ENCODE data around the gene DNMT3A. TPM values are rescaled to one million over a fixed set of nuclear protein-coding genes. Genes with fewer than 3 reads are reported as not detected.

DNMT3A gene
- total and polyA plus RNA-seq, 5 experiments from 2014 or later: 17.9 to 122 (median 31.2) TPM

- POLR2A ChIA-PET: interaction anchor here (0.5 to 13.9 kb wide), 22 partner anchors 6 to 91 kb away, joined by 3 to 358 read pairs (median 10); no protein-coding TSS in a partner anchor
- DNase-seq: no peak
- no peaks in the 10 kb centered on the region for H3K27me3 Mint-ChIP-seq
- H3K36me3 Mint-ChIP-seq: peaks cover 0 to 25% (median 12%) of the 10 kb centered on the region in 3 donors
- H3K27ac Mint-ChIP-seq: peak overlapping the region; percentile 96 to 100 (median 99)
- peak overlapping the region; percentile 66 to 91 (median 78) for H3K4me3 Mint-ChIP-seq
- H3K9me3 Mint-ChIP-seq: no peaks in the 10 kb centered on the region
- peaks cover 28 to 80% (median 66%) of the 10 kb centered on the region in 4 donors for H3K4me1 Mint-ChIP-seq
- ATAC-seq: peak; percentile 46 to 47
These were observed 56.3 kb downstream of the DNMT3A start for GRCh38 chr2:25285265-25286024.

- Mint-ChIP-seq H3K36me3 (peaks cover 0 to 28% (median 12%) of the 10 kb centered on the region in 3 donors), H3K27ac (peak overlapping the region; percentile 96 to 100 (median 99)), H3K9me3 (no peaks in the 10 kb centered on the region), H3K4me3 (peak overlapping the region in 9 of 10 donors; percentile 11 to 91 (median 74)), H3K27me3 (no peaks in the 10 kb centered on the region), H3K4me1 (peaks cover 32 to 80% (median 66%) of the 10 kb centered on the region in 4 donors)
- POLR2A ChIA-PET: interaction anchor here (0.6 to 13.9 kb wide), 15 partner anchors 5 to 156 kb away, joined by 3 to 358 read pairs (median 11); no protein-coding TSS in a partner anchor
- no peak for DNase-seq
- no peak for ATAC-seq
These were observed 57.0 kb downstream of the DNMT3A start for GRCh38 chr2:25284756-25285155.

- POLR2A ChIA-PET: interaction anchor here (0.5 to 13.9 kb wide), 9 partner anchors 5 to 56 kb away, joined by 4 to 358 read pairs (median 26); no protein-coding TSS in a partner anchor
These were observed 57.8 kb downstream of the DNMT3A start for GRCh38 chr2:25283921-25284320.

GRCh38 chr2:25281941-25282340 is 59.8 kb downstream of the DNMT3A start:
- H3K9me3 Mint-ChIP-seq: no peaks in the 10 kb centered on the region
- peaks cover 35 to 84% (median 74%) of the 10 kb centered on the region in 4 donors for H3K4me1 Mint-ChIP-seq
- H3K4me3 Mint-ChIP-seq: no peak overlapping the region
- no peaks in the 10 kb centered on the region for H3K27me3 Mint-ChIP-seq
- H3K27ac Mint-ChIP-seq: peak overlapping the region in 5 of 10 donors; percentile 39 to 100 (median 68)
- POLR2A ChIA-PET: interaction anchor here (0.6 to 8.8 kb wide), 7 partner anchors 9 to 30 kb away, joined by 3 to 358 read pairs (median 4); no protein-coding TSS in a partner anchor
- ATAC-seq (no peak), DNase-seq (no peak)
- peaks cover 0 to 28% (median 12%) of the 10 kb centered on the region in 3 donors for H3K36me3 Mint-ChIP-seq

More at GRCh38 chr2:25283921-25284320, 57.8 kb downstream of the DNMT3A start:
- no peak for ATAC-seq
- H3K4me1 Mint-ChIP-seq: peaks cover 35 to 84% (median 71%) of the 10 kb centered on the region in 4 donors
- peak overlapping the region in 9 of 10 donors; percentile 83 to 100 (median 98) for H3K27ac Mint-ChIP-seq
- H3K9me3 Mint-ChIP-seq: no peaks in the 10 kb centered on the region
- peaks cover 0 to 30% (median 12%) of the 10 kb centered on the region in 3 donors for H3K36me3 Mint-ChIP-seq
- H3K4me3 Mint-ChIP-seq: peak overlapping the region in 7 of 10 donors; percentile 18 to 74 (median 30)
- no peak for DNase-seq
- H3K27me3 Mint-ChIP-seq: no peaks in the 10 kb centered on the region

GRCh38 chr2:25281522-25281921 is 60.2 kb downstream of the DNMT3A start:
- POLR2A ChIA-PET: interaction anchor here (0.6 to 8.8 kb wide), 6 partner anchors 8 to 29 kb away, joined by 3 to 358 read pairs (median 7); no protein-coding TSS in a partner anchor
- ATAC-seq (no peak), DNase-seq (no peak)
- Mint-ChIP-seq H3K27ac (peak overlapping the region in 9 of 10 donors; percentile 18 to 100 (median 68)), H3K4me3 (no peak overlapping the region), H3K4me1 (peaks cover 33 to 83% (median 74%) of the 10 kb centered on the region in 4 donors), H3K27me3 (no peaks in the 10 kb centered on the region), H3K9me3 (no peaks in the 10 kb centered on the region), H3K36me3 (peaks cover 0 to 28% (median 12%) of the 10 kb centered on the region in 3 donors)

GRCh38 chr2:25280051-25280687 is 61.6 kb downstream of the DNMT3A start:
- peaks cover 0 to 28% (median 12%) of the 10 kb centered on the region in 3 donors for H3K36me3 Mint-ChIP-seq
- ATAC-seq (no peak), DNase-seq (no peak)
- POLR2A ChIA-PET: interaction anchor here (0.7 to 8.8 kb wide), 6 partner anchors 11 to 59 kb away, joined by 3 to 358 read pairs (median 38); no protein-coding TSS in a partner anchor
- peak overlapping the region in 6 of 10 donors; percentile 33 to 74 (median 52) for H3K4me3 Mint-ChIP-seq
- H3K9me3 Mint-ChIP-seq: no peaks in the 10 kb centered on the region
- peaks cover 34 to 83% (median 75%) of the 10 kb centered on the region in 4 donors for H3K4me1 Mint-ChIP-seq
- H3K27me3 Mint-ChIP-seq: no peaks in the 10 kb centered on the region
- H3K27ac Mint-ChIP-seq: peak overlapping the region; percentile 72 to 100 (median 94)

- peak overlapping the region; percentile 61 to 88 (median 74) for H3K4me3 Mint-ChIP-seq
- H3K36me3 Mint-ChIP-seq: peaks cover 0 to 30% (median 12%) of the 10 kb centered on the region in 3 donors
These were observed 62.6 kb downstream of the DNMT3A start for GRCh38 chr2:25279091-25279651.

GRCh38 chr2:25276569-25277465 is 64.9 kb downstream of the DNMT3A start:
- H3K4me3 Mint-ChIP-seq: peak overlapping the region; percentile 66 to 86 (median 80)
- no peaks in the 10 kb centered on the region for H3K27me3 Mint-ChIP-seq
- H3K9me3 Mint-ChIP-seq: no peaks in the 10 kb centered on the region
- POLR2A ChIA-PET: interaction anchor here (0.6 to 8.8 kb wide), 28 partner anchors 10 to 1890 kb away, joined by 3 to 358 read pairs (median 4); no protein-coding TSS in a partner anchor
- peaks cover 0 to 33% (median 12%) of the 10 kb centered on the region in 3 donors for H3K36me3 Mint-ChIP-seq
- H3K27ac Mint-ChIP-seq: peak overlapping the region; percentile 95 to 100 (median 99)
- DNase-seq (peak; percentile 54 to 84 (median 74)), ATAC-seq (peak; percentile 37 to 51)
- peaks cover 45 to 89% (median 79%) of the 10 kb centered on the region in 4 donors for H3K4me1 Mint-ChIP-seq

More at GRCh38 chr2:25279091-25279651, 62.6 kb downstream of the DNMT3A start:
- ATAC-seq (no peak), DNase-seq (peak in 1 of 10 donors; percentile 39)
- H3K9me3 Mint-ChIP-seq: no peaks in the 10 kb centered on the region
- H3K27me3 Mint-ChIP-seq: no peaks in the 10 kb centered on the region
- H3K4me1 Mint-ChIP-seq: peaks cover 36 to 85% (median 75%) of the 10 kb centered on the region in 4 donors
- H3K27ac Mint-ChIP-seq: peak overlapping the region; percentile 92 to 100 (median 96)
- POLR2A ChIA-PET: interaction anchor here (0.7 to 8.8 kb wide), 7 partner anchors 12 to 60 kb away, joined by 3 to 358 read pairs (median 44); no protein-coding TSS in a partner anchor

- H3K27me3 Mint-ChIP-seq: no peaks in the 10 kb centered on the region
These were observed 66.2 kb downstream of the DNMT3A start for GRCh38 chr2:25275575-25275965.

GRCh38 chr2:25274868-25275574 is 66.7 kb downstream of the DNMT3A start:
- Mint-ChIP-seq H3K27ac (peak overlapping the region; percentile 98 to 100 (median 99)), H3K4me1 (peaks cover 41 to 86% (median 73%) of the 10 kb centered on the region in 4 donors), H3K4me3 (peak overlapping the region; percentile 33 to 88 (median 70)), H3K36me3 (peaks cover 0 to 34% (median 7%) of the 10 kb centered on the region in 3 donors), H3K9me3 (no peaks in the 10 kb centered on the region), H3K27me3 (no peaks in the 10 kb centered on the region)
- POLR2A ChIA-PET: interaction anchor here (1.4 to 8.8 kb wide), 15 partner anchors 10 to 102 kb away, joined by 4 to 358 read pairs (median 29); no protein-coding TSS in a partner anchor
- ATAC-seq (peak; percentile 22 to 50), DNase-seq (peak; percentile 45 to 83 (median 59))

More at GRCh38 chr2:25275575-25275965, 66.2 kb downstream of the DNMT3A start:
- POLR2A ChIA-PET: interaction anchor here (1.2 to 8.8 kb wide), 14 partner anchors 9 to 100 kb away, joined by 3 to 358 read pairs (median 28); no protein-coding TSS in a partner anchor
- peak overlapping the region; percentile 98 to 100 (median 99) for H3K27ac Mint-ChIP-seq
- DNase-seq (no peak), ATAC-seq (no peak)
- H3K36me3 Mint-ChIP-seq: peaks cover 0 to 32% (median 7%) of the 10 kb centered on the region in 3 donors
- H3K4me3 Mint-ChIP-seq: peak overlapping the region; percentile 33 to 86 (median 70)
- H3K9me3 Mint-ChIP-seq: no peaks in the 10 kb centered on the region
- peaks cover 43 to 86% (median 73%) of the 10 kb centered on the region in 4 donors for H3K4me1 Mint-ChIP-seq
